ENCODE data around the gene WDR19. TPM values are rescaled to one million over a fixed set of nuclear protein-coding genes. Genes with fewer than 3 reads are reported as not detected.
"Not testable (repeated sequence)": the region's sequence is repeated elsewhere in the genome, so short reads cannot be mapped to it uniquely, and the experiment has no call there.

The WDR19 gene
- total RNA-seq, 4 donors from 2014 or later = 6.1 to 16.2 (median 9.6) TPM

- H3K27me3 ChIP-seq = no peaks in the 10 kb centered on the region
- DNase-seq (no peak), ATAC-seq (no peak)
- peaks cover 0 to 14% of the 10 kb centered on the region in 2 donors for H3K36me3 ChIP-seq
- in situ Hi-C loops (cut with MboI; ENCODE audit: low sequenced_read_pairs in 4 of 4) (no loop called here), intact Hi-C loops (cut with DNase I; ENCODE audit: low total_unique reads) (no loop called here)
- H3K4me1 ChIP-seq = no peaks in the 10 kb centered on the region
- no peaks in the 10 kb centered on the region for H3K9me3 ChIP-seq
- TF ChIP-seq POLR2A (IDR thresholded peaks at IDR 0.05) = no peak
- TF ChIP-seq CTCF (IDR thresholded peaks at IDR 0.05 in 4 of 5, conservative IDR thresholded peaks at IDR 0.05 in 1 of 5) = no peak
- no peak overlapping the region for H3K27ac ChIP-seq
- no peak overlapping the region for H3K4me3 ChIP-seq
Measured at GRCh38 chr4:39259571-39260330, 77.4 kb downstream of the WDR19 start.

- TF ChIP-seq CTCF (IDR thresholded peaks at IDR 0.05 in 4 of 5, conservative IDR thresholded peaks at IDR 0.05 in 1 of 5) (no peak), POLR2A (IDR thresholded peaks at IDR 0.05) (no peak)
- H3K27me3 ChIP-seq = no peaks in the 10 kb centered on the region
- H3K27ac ChIP-seq = no peak overlapping the region
- H3K9me3 ChIP-seq = no peaks in the 10 kb centered on the region
- H3K4me1 ChIP-seq = no peaks in the 10 kb centered on the region
- ATAC-seq = no peak
- no peak for DNase-seq
- peaks cover 0 to 7% of the 10 kb centered on the region in 2 donors for H3K36me3 ChIP-seq
- intact Hi-C loops (cut with DNase I; ENCODE audit: low total_unique reads) = no loop called here
- H3K4me3 ChIP-seq = no peak overlapping the region
- in situ Hi-C loops (cut with MboI; ENCODE audit: low sequenced_read_pairs in 4 of 4) = no loop called here
Measured at GRCh38 chr4:39263895-39264294, 81.6 kb downstream of the WDR19 start.

- H3K4me3 ChIP-seq = no peak overlapping the region
- ATAC-seq (no peak), DNase-seq (no peak)
- peaks cover 0 to 33% of the 10 kb centered on the region in 2 donors for H3K36me3 ChIP-seq
- no peak overlapping the region for H3K27ac ChIP-seq
- intact Hi-C loops (cut with DNase I; ENCODE audit: low total_unique reads) = no loop called here
- H3K4me1 ChIP-seq = no peaks in the 10 kb centered on the region
- TF ChIP-seq CTCF (IDR thresholded peaks at IDR 0.05 in 4 of 5, conservative IDR thresholded peaks at IDR 0.05 in 1 of 5) = no peak
- no peak for TF ChIP-seq POLR2A (IDR thresholded peaks at IDR 0.05)
- H3K9me3 ChIP-seq = no peaks in the 10 kb centered on the region
- in situ Hi-C loops (cut with MboI; ENCODE audit: low sequenced_read_pairs in 4 of 4) = no loop called here
- no peaks in the 10 kb centered on the region for H3K27me3 ChIP-seq
Measured at GRCh38 chr4:39274503-39274902, 92.2 kb downstream of the WDR19 start.

- H3K4me3 ChIP-seq; H3K27me3 ChIP-seq; ATAC-seq; DNase-seq; H3K27ac ChIP-seq; H3K9me3 ChIP-seq; in situ Hi-C loops (cut with MboI; ENCODE audit: low sequenced_read_pairs in 4 of 4); H3K4me1 ChIP-seq: not testable (repeated sequence)
- intact Hi-C loops (cut with DNase I; ENCODE audit: low total_unique reads) = loop anchor here (1.0 kb wide), 1 partner anchor 13 kb away; no protein-coding TSS in a partner anchor
- peaks cover 0 to 32% of the 10 kb centered on the region in 2 donors for H3K36me3 ChIP-seq
Measured at GRCh38 chr4:39277661-39278060, 95.3 kb downstream of the WDR19 start.

GRCh38 chr4:39278476-39278875 is 96.1 kb downstream of the WDR19 start:
- no peaks in the 10 kb centered on the region for H3K9me3 ChIP-seq
- H3K27ac ChIP-seq = no peak overlapping the region
- TF ChIP-seq CTCF (IDR thresholded peaks at IDR 0.05 in 4 of 5, conservative IDR thresholded peaks at IDR 0.05 in 1 of 5) = no peak
- no peak for TF ChIP-seq POLR2A (IDR thresholded peaks at IDR 0.05)
- peaks cover 0 to 24% of the 10 kb centered on the region in 2 donors for H3K36me3 ChIP-seq
- no peak for ATAC-seq
- intact Hi-C loops (cut with DNase I; ENCODE audit: low total_unique reads) (loop anchor here (1.0 kb wide), 1 partner anchor 12 kb away; no protein-coding TSS in a partner anchor), in situ Hi-C loops (cut with MboI; ENCODE audit: low sequenced_read_pairs in 4 of 4) (no loop called here)
- DNase-seq = no peak
- no peaks in the 10 kb centered on the region for H3K4me1 ChIP-seq
- no peaks in the 10 kb centered on the region for H3K27me3 ChIP-seq
- H3K4me3 ChIP-seq = no peak overlapping the region

Data from gastrocnemius medialis (tissue), 4 donors.